ENCODE data around the gene TMED1. TPM values are rescaled to one million over a fixed set of nuclear protein-coding genes. Genes with fewer than 3 reads are reported as not detected.

Gene TMED1
- total RNA-seq, 1 experiment from 2014 or later: 17.0 TPM

GRCh38 chr19:10835089-10835753 lies 791 bp downstream of the TMED1 start:
- no peak for DNase-seq (ENCODE audit: extremely low read depth, low read depth)

GRCh38 chr19:10832939-10833296 lies 3.1 kb downstream of the TMED1 start:
- DNase-seq (ENCODE audit: extremely low read depth, low read depth): no peak

GRCh38 chr19:10831987-10832938 lies 3.7 kb downstream of the TMED1 start:
- DNase-seq (ENCODE audit: extremely low read depth, low read depth): no peak

DNA sequence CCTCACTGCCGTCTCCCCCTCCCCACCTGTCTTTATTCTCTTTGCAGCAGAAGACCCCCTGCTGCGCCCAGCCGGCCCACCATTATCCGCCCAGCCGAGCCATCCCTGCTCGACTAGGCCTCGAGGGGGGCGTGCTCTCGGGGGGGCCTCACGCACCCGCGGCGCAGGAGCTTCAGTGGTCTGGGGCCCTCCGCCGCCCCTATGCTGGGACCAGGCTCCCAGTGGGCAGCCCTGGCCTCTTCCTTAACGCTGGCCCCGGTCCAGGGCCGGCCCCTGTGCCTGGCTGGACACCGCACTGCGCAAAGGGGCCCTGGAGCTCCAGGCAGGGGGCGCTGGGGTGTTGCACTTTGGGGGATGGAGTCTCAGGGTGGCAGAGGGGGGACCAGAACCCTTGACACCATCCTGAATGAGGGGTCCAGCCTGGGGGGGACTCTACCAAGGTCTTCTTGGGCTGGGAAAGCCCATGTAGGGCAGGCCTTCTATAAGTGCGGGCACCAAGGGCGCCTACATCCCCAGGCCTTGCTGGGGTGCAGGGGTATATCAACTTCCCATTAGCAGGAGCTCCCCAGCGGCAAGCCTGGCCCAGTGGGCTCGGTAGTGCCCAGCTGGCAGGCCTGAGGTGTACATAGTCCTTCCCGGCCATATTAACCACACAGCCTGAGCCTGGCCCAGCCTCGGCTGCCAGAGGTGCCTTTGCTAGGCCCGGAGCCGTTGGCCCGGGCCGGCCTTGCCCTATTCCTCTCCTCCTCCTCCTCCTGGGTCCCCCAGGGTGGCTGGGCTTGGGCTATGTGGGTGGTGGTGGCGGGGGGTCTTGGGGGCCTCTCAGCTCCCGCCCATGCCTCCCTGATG lies 4.9 kb downstream of the TMED1 start:
- no peak for DNase-seq (ENCODE audit: extremely low read depth, low read depth)

DNA sequence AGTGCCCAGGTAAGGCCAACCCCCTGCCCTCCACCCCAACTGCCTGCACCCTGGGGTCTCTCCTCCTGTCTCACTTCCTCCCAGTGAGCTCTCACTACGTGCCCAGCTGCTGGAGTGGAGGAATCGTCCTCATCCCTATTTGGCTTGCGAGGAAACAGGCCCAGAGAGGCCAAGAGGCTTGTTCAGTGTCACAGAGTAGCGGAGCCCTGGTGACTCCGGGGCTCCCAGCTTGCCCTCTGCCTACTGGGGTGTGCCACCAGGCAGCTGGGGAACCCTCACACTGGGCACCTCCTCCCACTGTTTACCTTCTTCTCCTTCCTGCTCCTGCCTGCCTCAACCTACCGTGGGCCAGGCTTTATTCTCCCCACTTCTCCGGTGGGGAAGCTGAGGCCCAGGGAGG lies 5.6 kb downstream of the TMED1 start:
- DNase-seq (ENCODE audit: extremely low read depth, low read depth): no peak

GRCh38 chr19:10829967-10830366 lies 6.0 kb downstream of the TMED1 start:
- DNase-seq (ENCODE audit: extremely low read depth, low read depth): no peak

GRCh38 chr19:10828981-10829821 lies 6.8 kb downstream of the TMED1 start:
- no peak for DNase-seq (ENCODE audit: extremely low read depth, low read depth)

DNA sequence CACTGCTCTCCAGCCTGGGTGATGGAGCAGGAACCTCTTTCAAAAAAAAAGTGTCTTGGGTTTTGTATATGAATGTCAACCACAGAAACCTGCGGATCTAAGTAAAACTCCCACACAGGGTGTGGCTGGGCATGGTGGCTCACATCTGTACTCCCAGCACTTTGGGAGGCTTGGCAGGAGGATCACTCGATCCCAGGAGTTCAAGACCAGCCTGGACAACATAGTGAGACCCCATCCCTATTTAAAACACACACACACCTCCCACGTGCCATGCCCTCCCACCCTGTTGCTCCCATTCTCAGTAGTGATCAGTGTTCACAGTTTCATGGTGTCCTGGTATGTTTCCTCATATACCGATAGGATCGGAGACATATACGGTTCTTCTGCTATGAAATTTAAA lies 9.2 kb downstream of the TMED1 start:
- DNase-seq (ENCODE audit: extremely low read depth, low read depth): no peak

- no peak for DNase-seq (ENCODE audit: extremely low read depth, low read depth)
Measured at GRCh38 chr19:10826231-10826630, 9.8 kb downstream of the TMED1 start.

- no peak for DNase-seq (ENCODE audit: extremely low read depth, low read depth)
Measured at GRCh38 chr19:10823690-10824089, 12.3 kb downstream of the TMED1 start.

- no peak for DNase-seq (ENCODE audit: extremely low read depth, low read depth)
Measured at GRCh38 chr19:10820173-10820572, 15.8 kb downstream of the TMED1 start.

DNA sequence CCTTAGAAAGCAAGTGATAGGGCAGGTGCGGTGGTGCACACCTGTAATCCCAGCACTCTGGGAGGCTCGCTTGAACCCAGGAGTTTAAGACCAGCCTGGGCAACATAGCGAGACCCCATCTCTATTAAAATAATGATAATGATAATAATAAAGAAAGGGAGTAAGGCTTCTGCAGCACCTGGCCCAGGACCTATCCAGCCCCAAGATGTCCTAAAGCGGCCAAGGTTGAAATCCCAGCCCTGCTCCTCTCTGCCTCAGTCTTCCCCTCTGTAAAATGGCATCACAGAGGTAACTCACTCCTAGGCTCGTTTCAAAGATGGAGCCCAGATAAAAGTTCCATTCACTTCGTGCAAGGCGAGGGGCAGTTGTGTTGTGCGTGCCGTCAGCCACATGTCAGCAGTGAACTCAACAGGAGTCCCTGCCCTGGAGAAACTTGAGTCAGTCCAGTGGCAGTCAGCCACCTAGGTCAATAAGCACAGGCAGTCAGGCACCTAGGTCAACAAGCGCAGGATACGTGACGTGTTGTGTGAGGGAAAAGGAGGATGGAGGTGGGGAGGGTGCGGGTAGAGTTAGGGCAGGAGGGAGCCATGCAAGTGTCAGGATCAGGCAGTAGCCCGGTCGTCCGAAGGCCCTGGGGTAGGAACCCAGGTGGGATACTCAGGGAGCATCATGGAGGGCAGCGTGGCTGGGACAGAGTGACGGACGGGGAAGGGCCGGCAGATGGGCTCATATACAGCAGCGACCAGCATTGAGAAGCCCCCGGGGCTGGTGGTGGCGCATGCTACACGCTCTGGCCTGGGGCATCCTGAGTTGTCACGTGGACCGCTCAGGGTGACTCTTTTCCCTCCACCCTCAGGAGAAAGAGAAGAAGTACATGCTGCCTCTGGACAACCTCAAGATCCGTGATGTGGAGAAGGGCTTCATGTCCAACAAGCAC lies 16.6 kb downstream of the TMED1 start:
- no peak for DNase-seq (ENCODE audit: extremely low read depth, low read depth)

DNA sequence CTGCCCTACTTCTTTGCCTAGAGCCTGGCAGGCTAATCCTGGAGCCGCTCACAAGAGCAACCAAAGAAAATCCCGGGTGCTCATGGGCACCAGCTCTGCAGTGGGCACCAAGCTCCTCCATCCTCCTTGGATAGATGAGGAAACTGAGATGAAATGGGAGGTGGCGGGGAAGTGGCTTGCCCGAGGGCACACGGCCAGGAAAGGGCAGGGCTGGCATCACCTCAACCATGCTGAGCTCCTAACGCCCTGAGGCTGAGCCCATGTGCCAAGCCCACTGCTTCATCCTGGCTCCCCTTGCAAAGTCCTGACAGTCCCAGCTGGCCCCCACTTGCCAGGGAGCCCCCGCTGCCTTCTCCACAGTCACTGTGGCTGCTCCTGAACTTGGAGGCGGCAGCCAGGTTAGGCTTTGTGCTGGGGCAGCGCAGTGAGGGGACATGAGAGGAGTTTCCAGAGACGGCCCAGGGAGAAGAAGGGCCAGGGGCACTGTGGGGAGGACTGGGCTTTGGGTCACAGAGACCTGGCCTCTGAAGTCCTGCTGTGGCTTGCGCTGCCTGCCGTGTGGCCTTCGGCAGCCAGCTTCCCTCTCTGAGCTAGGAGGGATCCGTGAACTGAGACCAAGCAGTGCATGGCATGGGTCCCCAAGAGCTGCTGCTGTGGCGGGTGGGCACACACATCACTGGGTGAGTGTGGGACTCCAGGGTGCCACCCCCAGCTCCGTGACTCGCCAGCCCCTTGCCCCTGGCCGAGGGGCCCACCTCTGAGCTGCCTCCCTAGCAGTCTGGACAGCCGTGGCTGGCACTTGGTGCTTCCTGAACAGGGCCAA lies 17.5 kb downstream of the TMED1 start:
- DNase-seq (ENCODE audit: extremely low read depth, low read depth): no peak

GRCh38 chr19:10817291-10818038 lies 18.5 kb downstream of the TMED1 start:
- no peak for DNase-seq (ENCODE audit: extremely low read depth, low read depth)

DNA sequence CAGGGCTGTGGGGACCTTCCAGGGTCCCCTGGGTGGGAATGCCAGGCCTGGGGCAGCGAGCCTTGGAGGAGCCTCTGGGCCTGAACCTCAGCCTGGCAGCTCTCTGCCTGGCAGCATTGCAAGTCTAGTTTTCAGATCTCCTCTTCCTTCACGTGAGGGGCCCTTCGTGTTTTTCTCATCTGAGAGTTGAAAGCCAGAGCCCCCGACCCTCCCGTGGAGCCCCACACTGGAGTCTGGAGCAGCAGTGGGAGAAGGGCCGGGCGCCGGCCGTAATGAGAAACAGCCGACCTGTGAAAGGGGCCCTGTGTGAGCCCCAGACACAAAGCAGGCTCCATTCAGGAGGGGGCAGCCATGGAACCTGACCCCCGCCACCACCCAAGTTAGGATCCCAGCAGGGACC lies 19.3 kb downstream of the TMED1 start:
- no peak for DNase-seq (ENCODE audit: extremely low read depth, low read depth)

DNA sequence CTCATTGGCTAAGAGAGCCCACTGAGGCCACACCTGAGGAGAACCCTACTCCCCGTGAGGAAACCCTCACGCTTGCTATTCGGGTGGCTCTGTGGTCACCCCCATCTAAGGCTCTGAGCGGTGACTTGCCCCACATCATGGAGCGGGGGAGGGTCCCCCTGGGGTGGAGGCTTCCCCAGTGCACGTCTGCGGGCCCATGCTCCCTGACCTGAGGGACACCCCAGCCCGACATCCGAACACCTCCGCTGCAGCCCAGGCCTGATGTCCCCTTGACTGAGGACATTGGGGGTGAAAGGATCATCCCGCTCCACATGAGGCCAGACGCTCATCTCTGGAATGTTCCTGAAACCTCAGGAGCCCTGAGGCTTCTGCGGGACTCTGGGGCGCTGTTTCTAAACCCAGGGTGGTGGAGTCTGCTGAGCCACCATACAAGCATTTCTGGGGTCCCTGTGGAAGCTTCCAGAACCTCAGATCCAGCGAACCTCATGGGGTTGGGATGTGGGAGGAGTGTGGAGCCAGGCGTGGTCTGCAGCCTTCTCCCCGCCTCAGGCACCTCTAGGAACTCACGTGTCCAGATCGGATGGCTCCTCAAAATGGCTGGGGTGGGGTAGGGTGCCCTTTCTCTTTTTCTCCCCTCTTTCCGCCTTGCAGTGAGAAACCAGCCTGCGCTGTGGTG lies 19.9 kb downstream of the TMED1 start:
- no peak for DNase-seq (ENCODE audit: extremely low read depth, low read depth)

- DNase-seq (ENCODE audit: extremely low read depth, low read depth): no peak
Measured at GRCh38 chr19:10815007-10815536, 20.9 kb downstream of the TMED1 start.

Data from NCI-H460 (cell line).